HG02938 (cell line): ENCODE measurements around the gene ANKAR.
"Not testable (repeated sequence)": the region's sequence is repeated elsewhere in the genome, so short reads cannot be mapped to it uniquely, and the experiment has no call there.

Source experiments
- ATAC-seq: cut with Tn5 transposase; IDR thresholded peaks from one replicate; pipeline ENCODE4 v1.9.1; 2021; ENCODE audit warnings: mild to moderate bottlenecking, moderate library complexity; ENCODE audit not compliant: unreplicated experiment

Gene ANKAR

DNA sequence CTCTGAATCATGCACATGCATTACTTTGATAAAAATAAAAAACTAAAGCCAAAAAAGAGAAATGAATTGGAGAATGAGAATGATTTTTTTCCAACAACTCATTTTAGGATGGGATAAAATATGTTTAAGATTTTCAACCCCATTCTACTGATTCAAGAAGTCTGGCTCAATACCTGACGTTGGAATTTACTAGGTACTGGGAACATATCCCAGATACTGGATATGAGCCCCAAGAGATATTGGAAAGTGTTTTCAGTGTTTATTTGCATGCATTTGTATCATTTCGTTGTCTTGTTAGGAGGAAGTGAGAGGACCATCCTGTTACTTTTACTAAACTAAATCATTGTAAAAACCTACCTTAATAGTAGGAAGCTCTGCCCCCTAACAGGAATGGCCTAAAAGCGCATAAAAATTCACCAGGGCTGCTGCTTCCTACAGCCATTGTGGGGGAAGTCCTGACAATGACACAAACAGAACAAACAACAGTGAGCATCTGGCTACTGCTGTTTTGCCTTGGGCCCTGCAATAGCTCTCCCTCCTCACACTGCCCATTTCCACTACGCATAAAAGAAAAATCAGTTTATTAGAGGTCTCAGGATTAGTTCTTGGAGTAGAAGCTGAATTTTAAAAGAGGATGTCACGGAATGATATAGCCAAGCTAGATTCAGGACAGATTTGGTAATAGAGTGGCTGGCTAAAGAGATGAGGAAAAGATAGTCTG, 35.2 kb downstream of the ANKAR start:
- no peak for ATAC-seq

DNA sequence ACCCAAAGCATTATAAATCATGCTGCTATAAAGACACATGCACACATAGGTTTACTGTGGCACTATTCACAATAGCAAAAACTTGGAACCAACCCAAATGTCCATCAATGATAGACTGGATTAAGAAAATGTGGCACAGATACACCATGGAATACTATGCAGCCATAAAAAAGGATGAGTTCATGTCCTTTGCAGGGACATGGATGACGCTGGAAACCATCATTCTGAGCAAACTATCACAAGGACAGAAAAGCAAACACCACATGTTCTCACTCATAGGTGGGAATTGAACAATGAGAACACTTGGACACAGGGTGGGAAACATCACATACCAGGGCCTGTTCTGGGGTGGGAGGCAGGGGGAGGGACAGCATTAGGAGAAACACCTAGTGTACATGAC, 43.1 kb downstream of the ANKAR start:
- ATAC-seq: not testable (repeated sequence)

DNA sequence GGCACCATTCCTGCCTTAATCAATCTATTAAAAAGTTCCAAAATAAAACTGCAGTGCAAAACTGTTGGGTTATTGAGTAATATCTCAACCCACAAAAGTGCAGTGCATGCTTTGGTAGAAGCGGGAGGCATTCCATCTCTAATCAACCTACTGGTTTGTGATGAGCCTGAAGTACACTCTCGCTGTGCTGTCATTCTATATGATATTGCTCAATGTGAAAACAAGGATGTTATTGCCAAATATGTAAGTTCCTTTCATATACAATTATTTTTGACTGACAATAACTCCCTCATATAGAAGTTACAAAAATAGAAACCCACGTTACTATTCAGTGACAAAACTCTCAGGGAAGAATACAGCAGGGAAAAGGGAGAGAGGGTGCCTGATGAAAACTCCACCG, 45.1 kb downstream of the ANKAR start:
- ATAC-seq: no peak

DNA sequence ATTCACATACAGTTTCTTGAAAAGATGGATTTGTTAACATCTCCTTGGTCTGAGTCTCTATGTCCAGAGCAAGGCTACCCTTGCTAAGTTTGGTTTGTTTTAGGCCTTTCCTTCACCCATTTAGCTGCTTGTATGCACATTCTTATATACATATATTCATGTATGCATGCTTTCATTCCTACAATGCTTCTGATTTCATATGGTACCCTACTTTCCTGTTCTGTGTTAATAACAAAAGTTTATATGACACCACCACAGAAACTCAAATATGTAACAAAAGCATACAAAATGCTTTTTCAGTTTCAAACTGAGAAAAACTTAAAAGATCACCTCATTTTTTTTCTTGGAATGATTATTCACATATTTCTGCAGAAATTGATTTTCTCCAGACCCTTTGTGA, 48.7 kb downstream of the ANKAR start:
- ATAC-seq: no peak
